ENCODE data around the gene SKIC3.

- no peak for TF ChIP-seq CTCF (IDR thresholded peaks at IDR 0.05; ENCODE audit: poor library complexity)
- TF ChIP-seq EZH2phosphoT487 (IDR thresholded peaks at IDR 0.05; ENCODE audit: low read depth, severe bottlenecking, unreplicated experiment): no peak
Observed at GRCh38 chr5:95511606-95512005, 43.2 kb downstream of the SKIC3 start.

Measured in hepatocyte (in vitro differentiated cells).